ENCODE data around the gene ACTR6. TPM values are rescaled to one million over a fixed set of nuclear protein-coding genes. Genes with fewer than 3 reads are reported as not detected.
A peak's percentile ranks its signal among the peaks of the same experiment; 100 is the strongest.

ACTR6 gene
- total and polyA plus RNA-seq, 9 of the 15 experiments (the other 6 are each of a cell fraction or from before 2014, with no cell fraction given) = 26.1 to 109 (median 70.9) TPM

- no peak for TF ChIP-seq ZNF512 (tag; IDR thresholded peaks at IDR 0.05)
- TF ChIP-seq TBP (optimal IDR thresholded peaks at IDR 0.05; ENCODE audit: low read depth, low read length) = peak; percentile 82
- peak; percentile 95 for TF ChIP-seq GABPA (tag; conservative IDR thresholded peaks at IDR 0.05; ENCODE audit: low read depth)
- no peak for TF ChIP-seq CBFA2T3 (IDR thresholded peaks at IDR 0.05)
- TF ChIP-seq NFE2 (IDR thresholded peaks at IDR 0.05; ENCODE audit: low read depth) = no peak
- no peak for TF ChIP-seq HNRNPL (IDR thresholded peaks at IDR 0.05; ENCODE audit: low read depth, low read length)
- peak; percentile 91 for TF ChIP-seq ZBTB40 (IDR thresholded peaks at IDR 0.05)
- no peak for TF ChIP-seq ZBTB40 (CRISPR knock-in tag; IDR thresholded peaks at IDR 0.05)
- TF ChIP-seq TCF7 (IDR thresholded peaks at IDR 0.05; ENCODE audit: borderline replicate concordance) = no peak
- TF ChIP-seq BCOR (IDR thresholded peaks at IDR 0.05) = no peak
- no peak for TF ChIP-seq PPARD (CRISPR knock-in tag; IDR thresholded peaks at IDR 0.05)
- no peak for TF ChIP-seq XRCC4 (IDR thresholded peaks at IDR 0.05; ENCODE audit: extremely low read depth, insufficient read depth, insufficient read length)
- TF ChIP-seq ATF6 (CRISPR knock-in tag; IDR thresholded peaks at IDR 0.05) = 0 out of 2 replicates have a peak, but pooled peaks have one; percentile 26
- no peak for TF ChIP-seq NEUROD1 (IDR thresholded peaks at IDR 0.05; ENCODE audit: borderline replicate concordance, low read depth, low read length, partially characterized antibody)
Observed at GRCh38 chr12:100200463-100201181, at the start of gene ACTR6 (continued).

Data from K562 (cell line).